Left lung (tissue), 10 donors: Measurements from ENCODE around the gene MRPL54. TPM values are rescaled to one million over a fixed set of nuclear protein-coding genes. Genes with fewer than 3 reads are reported as not detected.

Source experiments
- ATAC-seq: fragments of 200-7000 bp; cut with Tn5 transposase; one replicate; pipeline ENCODE4 v1.9.1; 2020; ENCODE audit warnings: moderate library complexity
- DNase-seq, 4 donors: peaks; one replicate each; pipeline ENCODE4 v3.0.0-alpha.2; 2013 to 2020
- H3K27ac ChIP-seq, 2 donors: fragments of 200-600 bp; sonication (generic) in 1 of 2; one replicate each; pipeline versions ENCODE4 v1.5.0 to v1.8.0; 2020 to 2021
- H3K27me3 ChIP-seq, 2 donors: fragments of 200-600 bp; sonication (generic) in 1 of 2; one replicate each; pipeline versions ENCODE4 v1.5.0 to v1.8.0; 2020 to 2021
- H3K36me3 ChIP-seq, 2 donors: fragments of 200-600 bp; sonication (generic) in 1 of 2; one replicate each; pipeline versions ENCODE4 v1.5.0 to v1.8.0; 2020 to 2021
- H3K4me1 ChIP-seq, 2 donors: fragments of 200-600 bp; one replicate each; pipeline ENCODE4 v1.8.0; 2021
- H3K4me3 ChIP-seq, 2 donors: fragments of 200-600 bp; sonication (generic) in 1 of 2; one replicate each; pipeline versions ENCODE4 v1.5.0 to v1.8.0; 2020 to 2021; ENCODE audit warnings: mild to moderate bottlenecking in 1 of 2
- H3K9me3 ChIP-seq, 2 donors: fragments of 200-600 bp; sonication (generic) in 1 of 2; one replicate each; pipeline versions ENCODE4 v1.5.0 to v1.8.0; 2020 to 2021
- CTCF ChIP-seq, 2 donors: fragments of 200-600 bp; sonication (generic) in 1 of 2; IDR thresholded peaks; one replicate each; pipeline versions ENCODE4 v1.5.0 to v1.8.0; 2021; ENCODE audit warnings: antibody characterized with exemption in 2 of 2
- intact Hi-C, 2 donors: fragments of 100-400 bp; cut with DNase I; formaldehyde crosslinking; loops; one replicate each; pipeline versions ENCODE4 v1.11.2 to v1.14.2; 2022
- polyA plus RNA-seq, 6 donors: library from polyadenylated mRNA; unstranded; fragments of 120-200 nt; gene quantifications; one replicate each; pipeline ENCODE4 v1.2.1, GENCODE V29; 2013; ENCODE audit not compliant: insufficient read length in 6 of 6
- total RNA-seq, 2 donors: library from RNA; stranded (reverse); fragmentation: NEBNext Ultra II Directional; extraction: Animal tissue kit (Norgen Biotek cat#: 25700); gene quantifications; one replicate each; pipeline ENCODE4 v1.2.1, GENCODE V29; 2021
- donor health status: DM: no; HTN: yes; CAD: no.
- donor health status: DM: no; HTN: no; CAD: no.

MRPL54 gene
- total and polyA plus RNA-seq, 8 donors = 24.4 to 59.1 (median 31.7) TPM

DNA sequence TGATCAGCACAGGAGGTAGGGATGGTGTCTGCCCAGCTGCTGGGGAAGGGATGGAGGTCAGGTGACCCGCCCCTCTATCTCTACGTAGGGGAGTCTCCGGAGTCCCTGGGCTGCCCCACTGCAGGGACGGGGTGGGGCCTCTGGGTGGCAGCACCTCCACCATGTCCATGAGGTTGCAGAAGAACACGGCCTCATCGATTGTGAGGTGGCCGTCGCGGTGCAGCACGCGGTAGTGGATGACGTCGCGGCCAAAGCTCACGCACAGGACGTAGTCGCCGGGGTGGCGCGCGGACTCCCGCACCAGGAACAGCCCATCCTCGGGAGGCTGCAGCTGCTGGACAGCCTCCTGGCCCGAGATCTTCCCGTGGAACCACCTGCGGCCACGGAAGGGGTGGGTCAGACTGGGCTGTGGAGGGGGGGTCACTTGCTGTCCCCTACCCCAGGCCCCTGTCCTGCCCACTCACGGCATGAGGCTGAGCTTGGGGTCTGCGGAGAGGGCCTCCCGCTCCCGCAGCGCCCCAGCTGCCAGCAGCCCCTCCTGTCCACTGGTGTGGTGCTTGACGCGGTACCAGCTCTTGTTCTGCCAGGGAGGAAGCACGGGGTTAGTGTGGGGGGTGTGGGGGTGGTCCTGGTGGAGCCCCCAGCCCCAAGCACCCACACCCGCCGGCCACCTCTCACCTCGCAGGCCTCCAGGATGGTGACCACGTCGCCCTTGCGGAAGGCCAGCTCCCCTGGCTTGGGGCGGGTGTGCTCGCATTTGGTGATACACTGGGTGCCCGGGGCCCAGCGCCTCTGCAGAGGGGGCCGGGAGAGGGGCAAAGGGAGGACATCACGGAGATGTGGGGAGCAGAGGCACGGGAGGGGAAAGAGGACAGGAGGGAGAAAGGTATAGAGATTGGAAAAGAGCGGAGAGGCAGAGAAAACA, 21.4 kb downstream of the MRPL54 start:
- H3K9me3 ChIP-seq = peaks cover 0 to 22% of the 10 kb centered on the region in 2 donors
- ATAC-seq (peak; percentile 22), DNase-seq (peak in 1 of 4 donors; percentile 73)
- no peak overlapping the region for H3K4me3 ChIP-seq
- intact Hi-C loops = no loop called here
- H3K36me3 ChIP-seq = no peaks in the 10 kb centered on the region
- peaks cover 0 to 21% of the 10 kb centered on the region in 2 donors for H3K4me1 ChIP-seq
- H3K27me3 ChIP-seq = peaks cover 12 to 48% of the 10 kb centered on the region in 2 donors
- H3K27ac ChIP-seq = no peak overlapping the region
- TF ChIP-seq CTCF (IDR thresholded peaks at IDR 0.05) = peak in 1 of 2 donors; percentile 49

DNA sequence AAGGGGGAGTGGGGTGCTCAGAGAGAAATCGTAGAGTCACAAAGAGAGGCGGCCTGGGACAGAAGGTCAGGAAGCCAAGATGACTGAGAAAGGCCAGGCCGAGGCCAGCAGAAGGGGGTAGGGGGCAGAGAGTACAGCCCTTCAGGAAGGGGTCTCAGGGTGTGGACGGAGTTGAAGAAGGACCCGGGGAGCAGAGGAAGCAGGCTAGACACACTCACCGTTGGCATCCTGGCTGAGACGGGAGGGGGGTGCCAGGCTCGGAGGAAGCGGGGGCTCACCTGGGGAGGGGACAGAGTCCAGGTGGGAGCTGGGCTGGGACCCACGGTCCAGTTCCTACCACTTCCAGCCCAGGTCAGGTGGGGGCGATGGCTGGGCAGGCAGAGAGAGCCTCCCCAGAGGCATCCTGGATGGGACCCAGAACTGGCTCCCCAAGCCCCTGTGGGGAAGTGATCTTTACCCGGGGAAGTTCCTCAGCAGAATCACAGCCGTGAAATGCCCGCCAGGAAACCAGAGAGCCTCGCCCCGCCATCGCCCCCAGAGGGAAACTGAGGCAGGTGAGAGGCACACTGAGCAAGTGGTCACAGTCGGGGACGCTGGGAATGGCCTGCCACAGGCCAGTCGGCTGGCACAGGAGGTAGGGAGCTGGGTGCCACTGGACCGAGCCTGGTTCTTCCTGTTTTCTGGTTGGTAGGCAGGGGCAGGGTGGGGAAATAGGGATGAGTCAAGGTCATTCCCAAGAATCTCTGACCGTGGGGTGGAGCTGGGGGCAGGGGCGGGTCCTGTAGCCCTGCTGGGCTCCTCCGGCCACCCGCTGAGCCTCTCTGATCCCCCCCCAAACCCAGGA, 22.3 kb downstream of the MRPL54 start:
- Histone ChIP-seq H3K4me3 (peak overlapping the region; percentile 27 to 43), H3K36me3 (no peaks in the 10 kb centered on the region), H3K4me1 (peaks cover 0 to 21% of the 10 kb centered on the region in 2 donors), H3K27me3 (peaks cover 12 to 49% of the 10 kb centered on the region in 2 donors), H3K27ac (no peak overlapping the region), H3K9me3 (peaks cover 0 to 22% of the 10 kb centered on the region in 2 donors)
- DNase-seq (peak in 1 of 4 donors; percentile 77), ATAC-seq (peak; percentile 50)
- intact Hi-C loops = no loop called here
- TF ChIP-seq CTCF (IDR thresholded peaks at IDR 0.05) = no peak

DNA sequence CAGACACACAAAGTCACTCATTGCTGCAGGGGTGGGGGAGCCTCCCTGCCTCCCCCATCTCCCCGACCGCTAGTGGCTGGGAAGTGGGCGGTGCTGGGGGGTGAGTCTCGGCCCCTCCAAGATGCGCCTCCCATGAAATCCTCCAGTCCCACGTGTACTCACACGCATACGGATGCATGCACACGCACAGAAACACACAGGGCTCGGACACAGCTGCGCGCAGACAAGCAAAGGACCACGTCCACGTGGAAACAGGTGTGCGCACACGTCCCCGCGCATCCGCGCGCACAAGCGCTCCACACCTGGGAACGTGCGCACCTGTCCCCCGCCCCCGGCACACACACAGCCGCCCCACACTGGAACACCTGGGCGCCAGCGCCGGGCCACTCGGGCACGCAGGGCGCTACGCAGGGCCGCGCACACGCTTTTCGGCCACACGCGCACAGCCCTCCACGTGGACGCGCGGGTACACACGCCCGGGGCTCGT, 23.0 kb downstream of the MRPL54 start:
- H3K27me3 ChIP-seq = peaks cover 12 to 55% of the 10 kb centered on the region in 2 donors
- H3K9me3 ChIP-seq = peaks cover 0 to 22% of the 10 kb centered on the region in 2 donors
- TF ChIP-seq CTCF (IDR thresholded peaks at IDR 0.05) = no peak
- H3K4me3 ChIP-seq = peak overlapping the region; percentile 27 to 43
- H3K36me3 ChIP-seq = no peaks in the 10 kb centered on the region
- H3K4me1 ChIP-seq = peaks cover 0 to 21% of the 10 kb centered on the region in 2 donors
- H3K27ac ChIP-seq = no peak overlapping the region
- DNase-seq (peak in 1 of 4 donors; percentile 73), ATAC-seq (peak; percentile 7)
- intact Hi-C loops = no loop called here

DNA sequence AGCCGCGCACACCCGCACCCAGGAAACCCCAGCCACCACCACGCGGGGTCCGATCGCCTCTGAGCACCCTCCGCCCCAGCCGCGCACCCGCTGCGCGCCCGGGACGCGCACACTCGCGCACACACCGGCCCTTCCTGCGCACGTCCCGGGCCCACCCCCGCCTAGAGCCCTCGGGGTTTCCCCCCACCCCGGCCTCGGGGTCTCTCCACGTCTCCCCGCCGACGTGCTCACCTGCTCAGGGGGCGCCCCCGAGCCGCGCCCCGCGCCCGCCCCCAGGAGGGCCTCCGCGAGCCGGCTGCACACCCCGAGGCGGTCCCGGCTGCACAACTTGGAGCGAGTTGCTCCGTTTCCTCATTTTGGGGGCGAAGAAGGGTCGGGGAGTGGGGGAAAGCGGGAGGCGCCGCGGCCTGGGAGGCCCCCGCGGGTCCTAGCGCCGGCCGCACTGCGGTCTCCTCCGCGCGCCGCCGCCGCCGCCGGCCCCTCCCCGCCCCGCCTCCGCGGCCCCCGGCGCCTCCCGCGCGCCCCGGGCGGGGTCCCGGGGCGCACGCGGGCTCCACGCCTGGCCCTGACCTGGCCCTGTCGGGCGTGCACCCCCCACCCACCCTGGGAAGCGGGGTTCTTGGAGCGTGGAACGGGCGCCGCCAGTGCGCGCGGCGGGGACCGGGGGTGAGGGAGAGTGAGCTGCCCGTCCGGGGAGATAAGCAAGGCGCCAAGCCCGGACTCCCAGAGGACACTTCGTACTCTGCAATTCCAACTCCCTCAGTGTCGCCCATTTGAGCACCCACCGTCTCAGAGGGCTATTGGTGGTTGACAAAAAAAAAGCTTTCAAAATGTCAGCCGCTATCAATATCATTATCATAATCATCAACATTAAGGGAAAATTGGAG, 23.7 kb downstream of the MRPL54 start, which contains the start of gene MATK:
Gene MATK (minus strand): TSS at position 444 of the 887 bp plus-strand sequence. CDS start 1,246 bp downstream, outside the sequence.
- DNase-seq (peak in 1 of 4 donors; percentile 60), ATAC-seq (peak; percentile 7)
- no peak for TF ChIP-seq CTCF (IDR thresholded peaks at IDR 0.05)
- Histone ChIP-seq H3K4me1 (peaks cover 0 to 21% of the 10 kb centered on the region in 2 donors), H3K27ac (no peak within 1 kb of the TSS), H3K4me3 (peak within 1 kb of the TSS; percentile 27 to 43), H3K9me3 (peaks cover 0 to 16% of the 10 kb centered on the region in 2 donors), H3K36me3 (no peaks in the 10 kb centered on the region), H3K27me3 (peaks cover 12 to 55% of the 10 kb centered on the region in 2 donors)
- intact Hi-C loops = no loop called here
